Sigmoid colon (tissue), 3 donors: ENCODE results near the gene SMAD3.

Source experiments
- CTCF ChIP-seq, 4 experiments: fragments of 450-650 bp in 3 of 4; fragments of 200-600 bp in 1 of 4; IDR thresholded peaks; one replicate each; pipeline ENCODE4 v1.5.1; 2016 to 2019; ENCODE audit warnings: antibody characterized with exemption in 4 of 4, mild to moderate bottlenecking in 3 of 4, moderate library complexity in 2 of 4
- POLR2A ChIP-seq, 2 donors: fragments of 450-650 bp; IDR thresholded peaks; one replicate each; pipeline ENCODE4 v1.6.1; 2016; ENCODE audit warnings: antibody characterized with exemption in 2 of 2, mild to moderate bottlenecking in 2 of 2, moderate library complexity in 2 of 2

- TF ChIP-seq CTCF (IDR thresholded peaks at IDR 0.05), result no peak
- TF ChIP-seq POLR2A (IDR thresholded peaks at IDR 0.05), result no peak
Measured at GRCh38 chr15:67138891-67139855, 73.8 kb downstream of the SMAD3 start.
